Upper lobe of left lung (tissue), 4 donors: ENCODE results near the gene IFITM2.

Source experiments
- CTCF ChIP-seq, 6 experiments: fragments of 450-650 bp in 4 of 6; fragments of 200-600 bp in 2 of 6; sonication (generic) in 2 of 6; IDR thresholded peaks; one replicate each; pipeline ENCODE4 v1.5.1; 2016 to 2019; ENCODE audit warnings: antibody characterized with exemption in 6 of 6
- POLR2A ChIP-seq, 4 donors: fragments of 450-650 bp; IDR thresholded peaks; one replicate each; pipeline ENCODE4 v1.5.1; 2016 to 2017; ENCODE audit warnings: antibody characterized with exemption in 4 of 4, mild to moderate bottlenecking in 2 of 4

GRCh38 chr11:282171-282570 lies 25.4 kb upstream of the IFITM2 start:
- TF ChIP-seq CTCF (IDR thresholded peaks at IDR 0.05) (no peak), POLR2A (IDR thresholded peaks at IDR 0.05) (no peak)
